HS-5 (cell line): Measurements from ENCODE around the gene UVRAG.

Source experiments
- DNase-seq: peaks from one replicate; pipeline ENCODE4 v3.0.0-alpha.2; 2012; ENCODE audit warnings: low read depth

The UVRAG gene

DNA sequence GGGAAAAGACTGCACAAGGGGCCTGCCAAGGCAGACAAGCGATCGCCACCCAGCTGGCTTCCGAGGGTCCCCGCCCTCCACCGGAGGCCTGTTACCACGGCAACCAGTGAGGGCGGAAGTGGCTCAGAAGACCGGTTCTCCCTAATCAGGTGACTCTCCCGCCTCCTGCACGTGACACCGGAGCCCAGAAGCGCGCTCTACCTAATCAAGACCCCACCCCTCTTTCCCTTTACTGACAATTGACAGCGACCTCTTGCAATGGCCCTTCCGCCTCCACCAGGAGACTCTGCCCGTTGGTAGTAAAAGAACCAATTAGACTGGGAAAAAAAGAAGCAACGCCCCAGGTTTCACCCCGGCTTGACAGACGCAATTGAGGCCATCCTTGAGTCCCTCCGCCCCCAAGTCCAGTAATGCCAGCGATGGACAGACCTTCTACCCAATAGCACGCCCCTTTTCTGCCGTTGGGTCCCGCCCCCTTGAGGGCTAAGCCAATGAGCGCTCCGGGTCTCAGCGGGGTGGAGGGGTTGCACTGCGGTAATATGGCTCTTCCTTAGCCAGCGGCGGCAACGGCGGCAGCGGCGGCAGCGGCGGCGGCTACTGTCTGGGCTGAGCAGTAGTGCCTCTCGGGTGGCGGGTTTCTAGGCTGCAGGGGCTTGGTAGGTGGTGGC, at the start of gene UVRAG:
Gene UVRAG (plus strand): TSS at position 534 of the 668 bp plus-strand sequence. CDS start 198 bp downstream, outside the sequence.
- peak; percentile 98 for DNase-seq

DNA sequence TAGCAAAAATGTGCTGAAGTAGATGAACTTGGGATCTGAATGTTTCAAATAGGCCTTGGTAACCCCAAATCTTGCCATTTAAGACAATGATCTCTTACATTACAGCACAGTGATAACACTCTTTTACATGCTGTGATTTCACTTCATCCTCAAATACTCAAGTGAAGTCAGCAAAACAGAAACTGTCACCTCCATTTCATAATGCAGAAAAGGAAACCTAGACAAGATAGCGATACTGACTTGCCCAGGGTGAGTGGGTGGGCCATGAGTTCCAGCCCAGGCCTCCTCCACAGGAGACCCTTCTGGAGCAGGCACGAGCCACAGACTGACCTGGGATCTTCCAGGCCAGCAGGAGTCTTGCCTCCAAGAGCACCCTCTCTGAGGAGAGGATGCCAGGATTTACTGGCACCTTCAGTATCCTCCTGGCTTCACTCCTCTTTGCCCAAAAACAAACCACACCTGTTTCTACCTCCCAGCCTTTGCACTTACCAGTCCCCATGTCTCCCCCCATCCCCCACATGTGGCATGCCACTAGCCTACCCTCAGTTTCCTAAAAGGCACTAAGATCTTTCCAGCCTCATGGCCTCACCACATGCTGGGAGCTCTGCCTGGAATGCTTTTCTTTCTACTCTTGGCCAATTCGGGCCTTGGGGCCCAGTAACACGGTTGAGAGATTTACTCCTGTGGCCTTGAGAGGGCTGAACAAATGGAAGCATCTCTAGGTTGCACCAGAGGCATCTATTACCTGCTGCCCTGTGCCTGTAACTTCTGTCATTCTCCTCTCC, 48.4 kb upstream of the UVRAG start:
- DNase-seq: no peak

DNA sequence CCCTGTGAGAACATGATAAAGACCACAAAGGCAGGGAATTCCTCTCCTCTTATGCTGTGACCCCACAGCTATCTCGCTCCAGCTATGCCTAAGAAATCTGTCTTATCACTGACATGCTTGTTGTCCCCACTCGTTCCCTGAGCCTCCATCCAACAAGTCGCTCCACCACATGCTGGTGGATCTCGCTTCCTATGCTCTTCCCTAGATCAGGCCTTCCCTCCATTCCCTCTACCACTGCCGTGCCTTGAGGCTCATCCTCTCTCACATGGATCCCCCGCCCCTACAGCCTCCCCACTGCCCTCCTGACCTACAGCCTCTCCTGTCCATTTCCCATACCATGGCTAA, 47.8 kb upstream of the UVRAG start:
- no peak for DNase-seq

DNA sequence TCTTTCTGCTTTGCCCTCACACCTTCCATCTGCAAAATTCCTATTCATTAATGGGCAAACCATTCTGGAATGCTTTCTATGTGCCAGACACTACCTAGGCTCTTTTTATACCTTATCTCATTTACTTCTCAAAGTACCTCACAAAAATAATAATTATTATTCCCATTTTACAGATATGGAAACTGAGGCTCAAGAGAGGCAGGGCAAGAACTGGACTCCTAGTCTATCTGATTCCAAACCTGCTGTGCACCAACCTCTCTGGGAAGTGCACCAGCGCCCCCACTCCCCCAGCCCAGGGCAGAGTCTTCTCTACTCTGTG, 47.3 kb upstream of the UVRAG start:
- DNase-seq: no peak

DNA sequence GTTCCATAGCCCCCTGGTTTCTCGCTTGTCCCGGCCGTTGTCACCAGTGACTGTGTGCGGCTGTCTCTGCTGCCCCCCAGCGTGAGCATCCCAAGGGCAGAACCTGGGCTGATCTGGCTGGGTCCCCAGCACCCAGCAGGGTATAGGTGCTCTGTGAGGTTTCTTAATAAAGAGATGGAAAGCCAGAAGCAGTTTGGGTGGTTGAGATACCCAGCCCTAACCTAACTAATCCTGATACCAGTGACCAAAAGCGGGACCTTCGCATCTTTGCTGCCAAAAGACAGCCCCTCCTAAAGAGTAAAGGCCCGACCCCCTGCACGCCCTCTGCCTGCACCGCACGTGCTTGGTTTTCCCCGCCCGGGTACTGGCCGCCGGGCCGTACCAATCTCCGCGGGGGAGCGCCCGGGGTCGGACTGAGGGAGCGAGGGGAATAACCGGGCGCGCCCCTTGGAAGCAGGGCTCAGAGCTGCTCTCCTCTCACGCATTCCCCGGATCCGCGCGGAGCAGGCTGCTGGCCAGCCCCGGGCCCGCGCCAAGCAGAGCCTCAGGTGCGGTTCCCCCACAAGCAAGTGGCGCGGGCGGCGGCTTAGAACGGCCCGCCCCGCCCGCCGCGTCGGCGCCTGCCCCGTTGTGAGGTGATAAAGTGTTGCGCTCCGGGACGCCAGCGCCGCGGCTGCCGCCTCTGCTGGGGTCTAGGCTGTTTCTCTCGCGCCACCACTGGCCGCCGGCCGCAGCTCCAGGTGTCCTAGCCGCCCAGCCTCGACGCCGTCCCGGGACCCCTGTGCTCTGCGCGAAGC, 46.7 kb upstream of the UVRAG start, which contains the start of gene DGAT2:
Gene DGAT2 (plus strand): TSS at position 667 of the 797 bp plus-strand sequence. CDS start 214 bp downstream, outside the sequence.
- DNase-seq: peak; percentile 38

DNA sequence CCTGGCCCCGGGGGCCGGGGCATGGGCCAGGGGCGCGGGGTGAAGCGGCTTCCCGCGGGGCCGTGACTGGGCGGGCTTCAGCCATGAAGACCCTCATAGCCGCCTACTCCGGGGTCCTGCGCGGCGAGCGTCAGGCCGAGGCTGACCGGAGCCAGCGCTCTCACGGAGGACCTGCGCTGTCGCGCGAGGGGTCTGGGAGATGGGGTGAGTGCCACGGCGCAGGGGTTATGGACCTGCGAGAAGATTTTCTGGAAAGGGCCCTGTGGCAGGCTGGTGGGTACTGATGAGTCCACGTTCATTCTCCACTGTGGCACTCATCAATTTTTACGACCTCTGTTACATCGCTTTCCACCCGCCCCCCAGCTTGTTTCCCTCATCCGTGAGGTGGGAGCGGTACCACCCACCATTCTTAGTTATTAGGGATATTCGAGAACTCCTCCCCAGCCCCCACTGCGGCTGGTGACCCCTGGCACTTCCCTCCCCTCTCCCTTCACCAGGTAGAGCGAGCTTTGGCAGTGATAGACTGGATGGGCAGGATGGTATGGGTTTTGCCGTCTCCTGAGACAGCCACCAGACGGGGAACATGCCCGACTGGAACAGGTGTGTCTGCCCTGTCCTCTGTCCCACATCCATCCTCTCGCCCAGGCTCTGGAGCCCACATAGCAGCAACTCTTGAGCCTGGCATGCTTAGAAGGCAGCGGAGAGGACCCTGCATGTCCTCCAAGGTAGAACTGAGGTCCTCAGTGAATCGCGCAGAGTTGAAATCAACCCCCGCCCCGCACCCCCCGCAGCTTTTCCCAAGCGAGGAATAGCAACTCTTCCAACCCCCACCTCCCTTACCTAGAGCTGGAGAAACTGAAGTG, 45.9 kb upstream of the UVRAG start:
- no peak for DNase-seq

DNA sequence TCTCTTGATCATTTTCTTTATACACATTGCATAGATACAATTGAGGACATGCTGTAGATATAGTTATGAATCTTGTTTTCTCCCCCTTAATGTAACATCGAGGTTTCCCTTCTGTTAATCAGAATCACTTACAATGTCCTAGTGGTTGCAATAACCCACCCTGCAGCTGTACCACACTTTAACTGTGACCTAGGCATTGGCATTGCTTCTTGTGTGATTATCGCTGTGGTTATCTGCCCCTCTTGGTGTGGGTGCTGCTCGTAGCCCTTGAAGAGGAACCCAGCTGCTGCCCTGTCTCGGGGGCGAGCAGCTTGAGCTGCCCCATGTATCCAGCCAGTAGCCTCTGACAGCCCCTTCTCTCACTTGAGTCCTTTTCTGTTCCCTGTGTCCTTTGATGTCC, 44.9 kb upstream of the UVRAG start:
- no peak for DNase-seq

DNA sequence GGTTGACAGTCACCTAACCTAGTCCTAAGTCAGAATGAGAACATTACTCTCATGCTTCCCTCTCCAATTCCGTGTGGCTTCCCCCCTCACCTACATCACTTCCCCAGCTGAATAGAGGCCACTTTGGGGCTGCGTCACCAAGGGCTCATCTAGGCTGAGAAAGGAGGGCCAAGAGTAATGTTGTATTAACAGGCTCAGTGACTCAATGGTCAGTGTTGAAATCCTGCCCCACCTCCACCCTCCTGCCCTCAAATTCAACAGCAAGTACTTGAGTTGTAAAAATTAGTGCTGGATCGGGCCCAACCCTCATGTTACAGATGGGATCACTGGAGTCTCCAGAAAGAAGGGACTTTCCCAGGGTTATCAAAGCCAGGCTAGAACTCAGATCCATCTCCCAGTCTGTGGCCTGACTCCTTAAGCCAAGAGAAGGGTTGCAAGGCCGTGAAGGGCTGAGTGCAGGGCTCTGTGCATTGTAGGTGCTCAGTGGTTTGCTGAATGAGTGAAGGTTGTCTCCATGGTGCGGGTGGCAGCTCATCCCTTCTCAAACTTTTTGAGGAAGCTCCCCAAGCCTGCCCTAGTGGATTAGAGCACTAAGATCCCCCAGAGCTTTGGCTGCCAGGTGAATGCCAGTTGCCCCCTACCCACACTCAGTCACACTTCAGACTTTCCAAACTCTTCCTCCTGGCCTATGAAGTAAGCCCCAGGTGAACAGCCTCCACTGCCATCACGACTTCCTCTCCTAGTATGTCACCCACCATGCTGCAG, 43.2 kb upstream of the UVRAG start:
- DNase-seq: peak; percentile 90

DNA sequence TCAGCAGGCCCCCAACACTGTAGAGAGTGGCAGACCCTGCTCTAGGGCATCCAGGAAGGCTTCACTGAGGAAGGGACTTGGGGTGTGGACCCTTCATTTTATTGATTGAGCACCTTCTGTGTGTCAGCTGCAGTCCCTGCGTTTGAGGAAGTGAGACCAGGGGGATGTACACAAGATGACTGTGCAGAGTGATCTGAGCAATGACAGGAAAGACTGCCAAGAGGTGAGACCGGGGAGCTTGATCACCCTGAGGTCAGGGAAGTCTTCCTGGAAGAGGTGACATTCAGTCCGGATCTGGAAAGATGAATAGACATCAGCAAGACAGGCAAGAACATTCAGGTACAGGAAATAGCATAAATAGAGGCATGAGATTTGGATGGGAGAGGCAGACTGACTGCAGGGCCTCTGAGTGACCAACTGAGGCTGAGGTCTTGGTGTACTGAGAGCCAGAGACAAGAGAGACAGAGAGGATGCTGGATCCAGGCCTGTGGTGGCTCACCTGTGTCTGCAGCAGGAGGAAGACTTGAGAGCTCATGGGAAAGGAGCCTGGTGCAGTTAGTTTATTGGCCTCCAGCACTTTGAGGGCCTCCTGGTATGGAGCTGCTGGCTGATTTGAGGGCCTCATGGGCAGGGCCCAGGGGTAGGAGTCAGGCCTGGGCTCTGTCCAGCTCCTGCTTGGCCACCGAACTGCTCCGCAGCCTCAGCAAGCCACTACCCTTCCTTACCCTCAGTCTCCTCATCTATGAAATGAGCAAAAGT, 41.2 kb upstream of the UVRAG start:
- DNase-seq: no peak

DNA sequence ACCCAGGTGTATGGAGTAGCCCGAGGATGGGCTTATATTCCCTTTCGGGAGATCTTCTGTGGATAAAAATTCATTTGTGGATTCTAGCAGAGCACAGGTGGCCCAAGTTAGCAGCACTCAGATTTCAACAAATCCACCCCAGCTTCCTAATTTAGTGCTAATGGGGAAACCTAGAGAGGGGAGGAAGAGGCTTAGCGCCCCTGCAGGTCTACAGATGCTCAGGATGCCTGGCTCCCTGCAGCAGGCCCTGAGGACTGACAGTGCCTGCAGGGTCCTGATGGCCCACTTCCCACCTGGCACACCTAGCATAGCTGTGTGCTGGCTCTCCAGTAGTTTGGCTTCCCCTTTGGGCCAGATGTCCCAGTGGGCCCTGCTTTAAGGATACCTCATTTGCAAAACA, 40.0 kb upstream of the UVRAG start:
- no peak for DNase-seq

DNA sequence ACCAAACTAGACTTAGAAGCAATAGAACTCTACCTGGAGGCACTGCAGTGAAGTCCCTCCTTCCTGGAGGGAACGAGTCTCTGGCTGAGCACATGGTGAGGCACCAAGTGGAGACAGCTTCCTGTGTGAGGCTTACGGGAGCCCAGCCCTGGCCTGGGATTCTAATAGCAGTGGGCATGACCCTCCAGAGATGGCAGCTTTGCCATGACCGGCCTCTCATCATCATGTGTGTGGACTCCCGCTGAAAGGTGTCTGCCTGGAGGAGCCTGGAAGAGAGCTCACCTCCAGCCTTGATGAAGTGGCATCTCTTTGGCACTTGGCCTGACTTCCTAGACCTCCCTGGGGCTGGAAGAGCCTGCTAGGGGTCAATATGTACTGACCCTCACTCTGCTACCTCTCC, 38.5 kb upstream of the UVRAG start:
- no peak for DNase-seq

DNA sequence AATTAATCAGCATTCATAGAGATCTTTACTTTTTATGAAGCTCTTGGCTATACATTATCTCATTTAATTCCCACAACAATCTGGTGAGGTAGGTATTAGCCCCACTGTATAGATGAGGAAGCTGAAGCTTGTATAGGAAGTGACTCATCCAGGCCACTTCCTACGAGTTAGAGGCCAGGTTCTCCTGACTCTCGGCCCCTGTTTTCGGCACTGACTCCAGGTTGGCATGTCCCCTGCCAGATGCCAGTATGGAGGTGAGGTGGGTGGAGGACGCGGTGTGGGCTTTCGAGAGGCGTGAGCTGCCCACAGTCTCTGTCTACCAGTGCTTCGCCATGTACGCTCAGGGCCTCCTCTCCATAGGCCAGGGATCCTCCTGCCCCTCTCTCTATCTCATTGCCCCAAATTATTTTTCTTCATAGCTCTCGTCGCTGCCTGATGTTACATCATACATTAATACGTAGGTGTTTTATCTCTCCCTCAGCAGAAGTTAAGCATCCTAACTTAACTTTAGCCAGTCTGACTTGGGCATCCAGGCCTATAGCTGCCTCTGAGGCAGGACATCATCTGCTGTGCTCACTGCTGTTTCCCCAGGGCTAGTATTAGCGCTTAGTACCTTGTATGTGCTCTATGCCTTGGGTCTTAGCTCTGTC, 37.4 kb upstream of the UVRAG start:
- DNase-seq: no peak

DNA sequence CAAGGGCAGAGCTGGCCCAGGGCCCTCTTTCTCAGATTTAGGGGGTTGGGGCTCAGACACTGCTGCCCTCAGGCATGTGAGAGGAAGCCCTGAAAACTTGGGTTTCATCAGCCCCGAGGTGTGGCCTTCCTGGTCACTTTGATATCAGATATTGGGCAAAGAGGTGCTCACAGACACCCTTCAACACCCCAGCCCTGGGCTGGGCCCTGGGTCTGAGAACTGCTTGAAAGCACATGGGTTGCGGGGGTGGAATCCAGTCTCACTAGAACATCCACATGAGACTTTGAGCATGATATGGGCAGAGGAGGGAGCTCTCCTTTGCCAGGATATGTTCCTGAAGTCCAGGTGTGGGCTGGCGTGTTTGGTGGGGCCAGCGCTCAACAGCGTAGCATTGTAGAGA, 36.0 kb upstream of the UVRAG start:
- no peak for DNase-seq

DNA sequence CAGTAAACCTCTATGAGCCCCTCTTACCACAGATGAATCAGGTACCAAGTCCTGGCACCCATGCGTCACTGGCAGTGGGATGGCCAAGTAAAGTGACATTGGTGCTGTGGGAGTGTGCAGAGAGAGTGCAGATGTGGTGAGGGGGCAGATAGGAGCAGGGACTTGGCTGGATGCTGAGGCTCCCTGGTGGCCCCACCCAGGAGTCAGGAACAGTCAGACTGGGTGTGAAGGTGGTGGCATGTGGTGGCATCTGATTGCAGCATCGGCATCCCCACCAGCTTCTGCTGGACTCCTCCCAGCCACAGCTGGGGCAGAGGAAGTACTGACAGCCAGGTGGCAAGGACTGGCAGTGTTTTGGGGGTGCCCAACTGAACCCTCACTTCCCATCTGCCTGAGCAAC, 35.0 kb upstream of the UVRAG start:
- no peak for DNase-seq

DNA sequence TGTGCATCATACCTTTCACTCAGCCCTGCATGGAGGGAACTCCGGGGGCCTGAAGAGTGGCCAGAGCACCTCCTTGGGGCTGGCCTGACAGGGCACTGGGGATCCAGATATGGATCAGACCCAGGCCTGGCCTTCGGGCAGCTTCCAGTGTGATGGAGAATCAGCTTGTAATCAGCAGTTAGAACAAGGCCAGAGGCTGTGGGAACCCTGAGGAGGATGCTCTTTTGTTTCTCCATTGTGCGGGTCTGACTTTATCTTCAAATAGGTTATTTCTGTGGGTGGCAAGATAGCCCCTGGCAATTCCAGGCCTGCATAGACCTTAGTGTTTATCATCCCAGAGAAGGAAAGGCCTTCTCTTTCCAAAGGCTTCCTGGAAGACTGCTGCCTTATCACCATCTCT, 34.1 kb upstream of the UVRAG start:
- no peak for DNase-seq

DNA sequence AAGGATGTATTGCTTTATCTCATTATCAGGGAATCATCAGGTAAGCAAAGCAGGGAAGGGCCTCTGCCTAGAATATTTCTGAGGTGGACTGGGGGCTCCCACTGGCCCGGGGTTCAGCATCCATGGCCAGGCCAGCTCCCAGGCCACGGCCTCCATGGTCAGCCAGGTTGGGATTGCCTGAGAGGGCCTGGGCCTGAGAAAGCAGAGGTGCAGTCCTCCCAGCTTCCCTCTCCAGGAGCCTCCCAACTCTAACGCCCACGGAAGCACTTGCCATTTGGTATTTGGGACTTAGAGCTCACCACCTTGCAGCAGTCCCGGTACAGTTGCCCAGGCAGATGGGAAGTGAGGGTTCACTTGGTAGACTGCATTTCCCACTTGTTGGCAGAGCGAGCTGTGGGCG, 33.7 kb upstream of the UVRAG start:
- DNase-seq: no peak

DNA sequence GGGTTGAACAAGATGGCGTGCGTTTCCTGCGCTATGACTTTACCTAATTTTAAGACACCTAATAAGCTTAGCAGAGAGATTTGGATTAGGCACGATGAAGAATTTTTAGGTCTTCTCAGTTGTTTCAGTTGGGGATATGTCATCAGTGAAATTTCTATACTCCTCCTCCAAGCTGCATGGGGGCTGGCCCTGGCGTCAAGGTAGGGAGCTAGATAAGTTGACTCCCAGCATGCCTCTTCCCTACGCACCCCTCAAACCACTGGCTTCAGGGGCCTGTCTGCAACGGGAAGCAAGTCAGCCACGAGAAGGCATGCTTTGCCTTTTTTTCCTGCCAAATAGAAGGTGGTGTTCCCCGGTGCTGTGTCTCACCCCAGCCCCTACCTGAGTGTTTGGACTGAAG, 33.2 kb upstream of the UVRAG start:
- DNase-seq: no peak

DNA sequence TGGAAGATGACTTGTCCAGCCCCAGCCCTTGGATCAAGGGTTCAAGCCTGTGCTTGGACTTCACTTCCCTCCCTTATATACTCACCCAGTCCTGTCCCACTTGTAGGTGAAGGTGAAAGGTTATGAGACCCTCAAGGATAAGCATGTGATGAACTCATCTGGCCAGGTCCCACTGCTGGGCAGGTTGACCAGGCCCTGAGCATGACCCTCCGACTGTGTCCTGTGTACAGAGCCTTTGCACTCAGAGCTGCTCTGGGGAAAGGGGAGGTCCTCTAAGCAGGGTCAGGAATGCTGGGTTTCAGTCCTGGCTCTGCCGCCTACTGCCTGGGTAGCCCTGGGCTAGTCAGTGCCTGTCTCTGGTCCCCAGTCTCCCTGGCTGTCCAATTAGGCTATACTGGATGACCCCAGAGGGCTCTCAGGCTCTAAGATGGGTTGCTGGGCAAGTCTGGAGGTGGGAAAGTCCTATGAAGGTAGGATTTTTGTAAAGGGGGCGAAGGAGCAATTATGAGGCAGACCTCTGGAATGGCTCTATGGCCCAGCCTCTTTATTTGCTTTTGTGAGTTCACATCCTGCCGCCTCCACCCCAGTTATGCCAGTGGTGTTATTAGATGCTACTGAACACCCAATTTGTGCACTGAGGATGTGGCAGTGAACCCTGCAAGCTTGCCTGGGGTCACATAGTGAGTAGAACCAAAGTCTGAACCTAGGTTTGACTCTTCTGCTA, 32.3 kb upstream of the UVRAG start:
- DNase-seq: no peak

DNA sequence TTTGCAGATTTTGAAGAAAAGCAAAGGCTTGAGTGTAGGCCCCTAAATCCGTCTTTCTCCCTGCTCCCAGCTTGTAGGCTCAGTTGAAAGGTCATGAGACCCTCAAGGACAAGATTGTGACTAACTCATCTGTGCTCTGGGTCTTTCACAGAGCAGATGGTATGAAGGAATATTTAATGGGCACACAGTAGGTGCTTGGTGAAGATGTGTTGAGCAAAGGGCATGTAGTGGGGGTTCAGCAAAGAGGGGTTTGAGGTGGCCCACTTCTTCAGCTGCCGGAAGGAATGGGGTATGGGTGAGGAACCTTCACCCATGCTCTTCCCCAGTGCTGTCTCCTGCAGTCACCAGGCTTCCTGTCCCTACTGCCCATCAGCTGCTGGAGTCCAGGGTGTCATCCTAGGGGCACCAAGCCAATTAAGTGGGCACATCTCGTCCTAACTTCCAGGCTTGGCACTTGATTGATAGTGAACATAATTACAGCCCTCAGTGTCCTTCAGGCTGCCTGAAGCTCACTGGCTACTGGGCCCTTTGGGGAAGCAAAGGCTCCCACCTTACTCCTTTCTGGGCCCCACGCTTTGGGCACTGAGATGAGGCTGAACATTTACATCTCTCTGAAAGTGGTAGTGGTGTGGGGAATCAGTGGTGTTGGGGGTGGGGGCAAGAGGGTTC, 31.5 kb upstream of the UVRAG start:
- no peak for DNase-seq
